GM23338 (cell line): Measurements from ENCODE around the gene STX1A. TPM values are rescaled to one million over a fixed set of nuclear protein-coding genes. Genes with fewer than 3 reads are reported as not detected.

Experiments used
- ATAC-seq: fragments of 200-7000 bp; cut with Tn5 transposase; 3 replicates; pipeline ENCODE4 v1.9.1; 2020
- DNase-seq: peaks from one replicate; pipeline ENCODE4 v3.0.0-alpha.2; 2015; ENCODE audit warnings: low spot score
- H2AFZ ChIP-seq: fragments of 200-600 bp; sonication (generic); 2 replicates; pipeline ENCODE4 v1.8.0; 2016; ENCODE audit warnings: antibody characterized with exemption, mild to moderate bottlenecking, moderate library complexity
- H3F3A ChIP-seq: fragments of 200-600 bp; sonication (generic); replicated peaks from 2 replicates; pipeline ENCODE4 v1.8.0; 2017; ENCODE audit warnings: antibody characterized with exemption, mixed run types, low read depth
- H3K27ac ChIP-seq: fragments of 200-600 bp; sonication (generic); 2 replicates; pipeline ENCODE4 v1.6.1; 2016; ENCODE audit warnings: low read depth
- H3K27me3 ChIP-seq: fragments of 200-600 bp; sonication (generic); 2 replicates; pipeline ENCODE4 v1.8.0; 2016; ENCODE audit warnings: mild to moderate bottlenecking, mixed run types, moderate library complexity; ENCODE audit not compliant: insufficient read depth
- H3K36me3 ChIP-seq: fragments of 200-600 bp; sonication (generic); 2 replicates; pipeline ENCODE4 v1.8.0; 2016; ENCODE audit warnings: mild to moderate bottlenecking; ENCODE audit not compliant: insufficient read depth
- H3K4me1 ChIP-seq: fragments of 200-600 bp; sonication (generic); 2 replicates; pipeline ENCODE4 v1.8.0; 2016; ENCODE audit warnings: mild to moderate bottlenecking, moderate library complexity; ENCODE audit not compliant: insufficient read depth
- H3K4me2 ChIP-seq: fragments of 200-600 bp; sonication (generic); 2 replicates; pipeline ENCODE4 v1.7.1; 2017; ENCODE audit warnings: mixed run types
- H3K4me3 ChIP-seq: fragments of 200-600 bp; sonication (generic); 2 replicates; pipeline ENCODE4 v1.6.1; 2016; ENCODE audit warnings: mixed run types
- H3K79me2 ChIP-seq: fragments of 200-600 bp; sonication (generic); replicated peaks from 2 replicates; pipeline ENCODE4 v1.8.0; 2017; ENCODE audit warnings: mild to moderate bottlenecking; ENCODE audit not compliant: insufficient read depth
- H3K9me2 ChIP-seq: fragments of 200-600 bp; sonication (generic); 2 replicates; pipeline ENCODE4 v1.8.0; 2017; ENCODE audit not compliant: insufficient read depth
- H4K20me1 ChIP-seq: fragments of 200-600 bp; sonication (generic); replicated peaks from 2 replicates; pipeline ENCODE4 v1.8.0; 2017; ENCODE audit warnings: mild to moderate bottlenecking; ENCODE audit not compliant: insufficient read depth
- H3K27ac Mint-ChIP-seq: 2 replicates; pipeline ENCODE4 v1.8.0; 2020; ENCODE audit warnings: inconsistent platforms, mild to moderate bottlenecking, moderate library complexity, mixed read lengths
- H3K27me3 Mint-ChIP-seq: 3 replicates; pipeline ENCODE4 v1.8.0; 2022; ENCODE audit warnings: low read depth, mild to moderate bottlenecking, moderate library complexity, mixed read lengths, inconsistent platforms; ENCODE audit not compliant: insufficient read depth, poor library complexity
- H3K36me3 Mint-ChIP-seq: 3 replicates; pipeline ENCODE4 v1.8.0; 2021; ENCODE audit warnings: low read depth, mild to moderate bottlenecking, inconsistent platforms, moderate library complexity, mixed read lengths
- H3K4me1 Mint-ChIP-seq: 3 replicates; pipeline ENCODE4 v1.8.0; 2020; ENCODE audit warnings: mild to moderate bottlenecking, inconsistent platforms, mixed read lengths
- H3K4me3 Mint-ChIP-seq: 3 replicates; pipeline ENCODE4 v1.8.0; 2021; ENCODE audit warnings: moderate library complexity, mild to moderate bottlenecking, inconsistent platforms, mixed read lengths
- H3K9me3 Mint-ChIP-seq: 3 replicates; pipeline ENCODE4 v1.8.0; 2020; ENCODE audit warnings: moderate library complexity, mild to moderate bottlenecking, inconsistent platforms, mixed read lengths
- CTCF ChIP-seq, 2 experiments: fragments of 200-600 bp in 1 of 2; sonication (generic) in 1 of 2; conservative IDR thresholded peaks; 2 replicates each; pipeline versions ENCODE4 v1.5.1 to v1.6.1; 2016 to 2017; ENCODE audit warnings: antibody characterized with exemption in 2 of 2, low read depth in 2 of 2, mild to moderate bottlenecking in 2 of 2, moderate library complexity in 1 of 2
- ETS1 ChIP-seq: IDR thresholded peaks from 2 replicates; pipeline ENCODE4 v1.6.1; 2016; ENCODE audit warnings: antibody characterized with exemption
- EZH2 ChIP-seq: fragments of 200-600 bp; sonication (generic); IDR thresholded peaks from one replicate; pipeline ENCODE4 v1.8.0; 2017; ENCODE audit warnings: antibody characterized with exemption, mild to moderate bottlenecking, low read depth; ENCODE audit not compliant: unreplicated experiment
- JUNB ChIP-seq: IDR thresholded peaks from one replicate; pipeline ENCODE4 v1.6.1; 2016; ENCODE audit warnings: antibody characterized with exemption; ENCODE audit not compliant: unreplicated experiment
- POLR2AphosphoS5 ChIP-seq: IDR thresholded peaks from 2 replicates; pipeline ENCODE4 v1.6.1; 2016; ENCODE audit warnings: antibody characterized with exemption, low read depth
- STAT1 ChIP-seq: IDR thresholded peaks from one replicate; pipeline ENCODE4 v1.6.1; 2016; ENCODE audit warnings: antibody characterized with exemption; ENCODE audit not compliant: unreplicated experiment
- ZNF114 ChIP-seq: fragments of 250-450 bp; sonication (Bioruptor Pico); IDR thresholded peaks from 2 replicates; pipeline ENCODE4 v1.5.0; 2020; ENCODE audit warnings: mild to moderate bottlenecking, moderate library complexity
- ZNF331 ChIP-seq: fragments of 250-450 bp; sonication (Bioruptor Pico); IDR thresholded peaks from 2 replicates; pipeline ENCODE4 v1.5.0; 2020; ENCODE audit warnings: low read depth, mild to moderate bottlenecking, moderate library complexity
- polyA plus RNA-seq: library from polyadenylated mRNA; unstranded; fragments of >200 nt; fragmentation: Nextera tagmentation; extraction: Ambion mirVana; gene quantifications from 2 replicates; pipeline ENCODE4 v1.2.1, GENCODE V29; 2016
- total RNA-seq: library from RNA; depleted of rRNA; stranded (reverse); fragments of >200 nt; shearing (Covaris generic); gene quantifications from 2 replicates; pipeline ENCODE4 v1.2.3, GENCODE V29; 2014
- TF ChIP-seq, protein P1 (sequence below): IDR thresholded peaks from one replicate; pipeline ENCODE4 v1.6.1; 2018; ENCODE audit warnings: antibody characterized with exemption; ENCODE audit not compliant: unreplicated experiment
- TF ChIP-seq, protein P2 (sequence below): fragments of 250-450 bp; sonication (Bioruptor Pico); IDR thresholded peaks from 2 replicates; pipeline ENCODE4 v1.5.0; 2020; ENCODE audit warnings: mild to moderate bottlenecking, moderate library complexity

STX1A gene
- total and polyA plus RNA-seq, 2 experiments from 2014 or later = 9.1 to 19.8 TPM

- TF ChIP-seq, protein P1, sequence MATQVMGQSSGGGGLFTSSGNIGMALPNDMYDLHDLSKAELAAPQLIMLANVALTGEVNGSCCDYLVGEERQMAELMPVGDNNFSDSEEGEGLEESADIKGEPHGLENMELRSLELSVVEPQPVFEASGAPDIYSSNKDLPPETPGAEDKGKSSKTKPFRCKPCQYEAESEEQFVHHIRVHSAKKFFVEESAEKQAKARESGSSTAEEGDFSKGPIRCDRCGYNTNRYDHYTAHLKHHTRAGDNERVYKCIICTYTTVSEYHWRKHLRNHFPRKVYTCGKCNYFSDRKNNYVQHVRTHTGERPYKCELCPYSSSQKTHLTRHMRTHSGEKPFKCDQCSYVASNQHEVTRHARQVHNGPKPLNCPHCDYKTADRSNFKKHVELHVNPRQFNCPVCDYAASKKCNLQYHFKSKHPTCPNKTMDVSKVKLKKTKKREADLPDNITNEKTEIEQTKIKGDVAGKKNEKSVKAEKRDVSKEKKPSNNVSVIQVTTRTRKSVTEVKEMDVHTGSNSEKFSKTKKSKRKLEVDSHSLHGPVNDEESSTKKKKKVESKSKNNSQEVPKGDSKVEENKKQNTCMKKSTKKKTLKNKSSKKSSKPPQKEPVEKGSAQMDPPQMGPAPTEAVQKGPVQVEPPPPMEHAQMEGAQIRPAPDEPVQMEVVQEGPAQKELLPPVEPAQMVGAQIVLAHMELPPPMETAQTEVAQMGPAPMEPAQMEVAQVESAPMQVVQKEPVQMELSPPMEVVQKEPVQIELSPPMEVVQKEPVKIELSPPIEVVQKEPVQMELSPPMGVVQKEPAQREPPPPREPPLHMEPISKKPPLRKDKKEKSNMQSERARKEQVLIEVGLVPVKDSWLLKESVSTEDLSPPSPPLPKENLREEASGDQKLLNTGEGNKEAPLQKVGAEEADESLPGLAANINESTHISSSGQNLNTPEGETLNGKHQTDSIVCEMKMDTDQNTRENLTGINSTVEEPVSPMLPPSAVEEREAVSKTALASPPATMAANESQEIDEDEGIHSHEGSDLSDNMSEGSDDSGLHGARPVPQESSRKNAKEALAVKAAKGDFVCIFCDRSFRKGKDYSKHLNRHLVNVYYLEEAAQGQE = no peak
- no peak for TF ChIP-seq JUNB
- no peak for TF ChIP-seq EZH2
- no peak for TF ChIP-seq ZNF114 (CRISPR knock-in tag)
- TF ChIP-seq ZNF331 (CRISPR knock-in tag) = no peak
These were observed 18.7 kb upstream of the STX1A start (continued) for GRCh38 chr7:73738220-73738611.

GRCh38 chr7:73737491-73738219 lies 18.2 kb upstream of the STX1A start:
- H3K9me3 Mint-ChIP-seq = no peaks in the 10 kb centered on the region
- DNase-seq = no peak
- H3K4me3 Mint-ChIP-seq = peak overlapping the region; percentile 90
- H3F3A ChIP-seq = peaks cover 8% of the 10 kb centered on the region
- peak overlapping the region; percentile 90; the same call in 1 of the 2 replicates for H3K27ac Mint-ChIP-seq
- H3K36me3 ChIP-seq = 0 out of 2 replicates have a peak, but pooled peaks cover 3% of the 10 kb centered on the region
- H2AFZ ChIP-seq = no peak overlapping the region
- no peak overlapping the region for H3K27ac ChIP-seq
- peak overlapping the region; percentile 90 for H3K4me3 ChIP-seq
- peaks cover 26% of the 10 kb centered on the region for H3K4me1 Mint-ChIP-seq
- no peak for TF ChIP-seq POLR2AphosphoS5
- TF ChIP-seq STAT1 = no peak
- TF ChIP-seq ZNF114 (CRISPR knock-in tag) = no peak
- TF ChIP-seq, protein P2, sequence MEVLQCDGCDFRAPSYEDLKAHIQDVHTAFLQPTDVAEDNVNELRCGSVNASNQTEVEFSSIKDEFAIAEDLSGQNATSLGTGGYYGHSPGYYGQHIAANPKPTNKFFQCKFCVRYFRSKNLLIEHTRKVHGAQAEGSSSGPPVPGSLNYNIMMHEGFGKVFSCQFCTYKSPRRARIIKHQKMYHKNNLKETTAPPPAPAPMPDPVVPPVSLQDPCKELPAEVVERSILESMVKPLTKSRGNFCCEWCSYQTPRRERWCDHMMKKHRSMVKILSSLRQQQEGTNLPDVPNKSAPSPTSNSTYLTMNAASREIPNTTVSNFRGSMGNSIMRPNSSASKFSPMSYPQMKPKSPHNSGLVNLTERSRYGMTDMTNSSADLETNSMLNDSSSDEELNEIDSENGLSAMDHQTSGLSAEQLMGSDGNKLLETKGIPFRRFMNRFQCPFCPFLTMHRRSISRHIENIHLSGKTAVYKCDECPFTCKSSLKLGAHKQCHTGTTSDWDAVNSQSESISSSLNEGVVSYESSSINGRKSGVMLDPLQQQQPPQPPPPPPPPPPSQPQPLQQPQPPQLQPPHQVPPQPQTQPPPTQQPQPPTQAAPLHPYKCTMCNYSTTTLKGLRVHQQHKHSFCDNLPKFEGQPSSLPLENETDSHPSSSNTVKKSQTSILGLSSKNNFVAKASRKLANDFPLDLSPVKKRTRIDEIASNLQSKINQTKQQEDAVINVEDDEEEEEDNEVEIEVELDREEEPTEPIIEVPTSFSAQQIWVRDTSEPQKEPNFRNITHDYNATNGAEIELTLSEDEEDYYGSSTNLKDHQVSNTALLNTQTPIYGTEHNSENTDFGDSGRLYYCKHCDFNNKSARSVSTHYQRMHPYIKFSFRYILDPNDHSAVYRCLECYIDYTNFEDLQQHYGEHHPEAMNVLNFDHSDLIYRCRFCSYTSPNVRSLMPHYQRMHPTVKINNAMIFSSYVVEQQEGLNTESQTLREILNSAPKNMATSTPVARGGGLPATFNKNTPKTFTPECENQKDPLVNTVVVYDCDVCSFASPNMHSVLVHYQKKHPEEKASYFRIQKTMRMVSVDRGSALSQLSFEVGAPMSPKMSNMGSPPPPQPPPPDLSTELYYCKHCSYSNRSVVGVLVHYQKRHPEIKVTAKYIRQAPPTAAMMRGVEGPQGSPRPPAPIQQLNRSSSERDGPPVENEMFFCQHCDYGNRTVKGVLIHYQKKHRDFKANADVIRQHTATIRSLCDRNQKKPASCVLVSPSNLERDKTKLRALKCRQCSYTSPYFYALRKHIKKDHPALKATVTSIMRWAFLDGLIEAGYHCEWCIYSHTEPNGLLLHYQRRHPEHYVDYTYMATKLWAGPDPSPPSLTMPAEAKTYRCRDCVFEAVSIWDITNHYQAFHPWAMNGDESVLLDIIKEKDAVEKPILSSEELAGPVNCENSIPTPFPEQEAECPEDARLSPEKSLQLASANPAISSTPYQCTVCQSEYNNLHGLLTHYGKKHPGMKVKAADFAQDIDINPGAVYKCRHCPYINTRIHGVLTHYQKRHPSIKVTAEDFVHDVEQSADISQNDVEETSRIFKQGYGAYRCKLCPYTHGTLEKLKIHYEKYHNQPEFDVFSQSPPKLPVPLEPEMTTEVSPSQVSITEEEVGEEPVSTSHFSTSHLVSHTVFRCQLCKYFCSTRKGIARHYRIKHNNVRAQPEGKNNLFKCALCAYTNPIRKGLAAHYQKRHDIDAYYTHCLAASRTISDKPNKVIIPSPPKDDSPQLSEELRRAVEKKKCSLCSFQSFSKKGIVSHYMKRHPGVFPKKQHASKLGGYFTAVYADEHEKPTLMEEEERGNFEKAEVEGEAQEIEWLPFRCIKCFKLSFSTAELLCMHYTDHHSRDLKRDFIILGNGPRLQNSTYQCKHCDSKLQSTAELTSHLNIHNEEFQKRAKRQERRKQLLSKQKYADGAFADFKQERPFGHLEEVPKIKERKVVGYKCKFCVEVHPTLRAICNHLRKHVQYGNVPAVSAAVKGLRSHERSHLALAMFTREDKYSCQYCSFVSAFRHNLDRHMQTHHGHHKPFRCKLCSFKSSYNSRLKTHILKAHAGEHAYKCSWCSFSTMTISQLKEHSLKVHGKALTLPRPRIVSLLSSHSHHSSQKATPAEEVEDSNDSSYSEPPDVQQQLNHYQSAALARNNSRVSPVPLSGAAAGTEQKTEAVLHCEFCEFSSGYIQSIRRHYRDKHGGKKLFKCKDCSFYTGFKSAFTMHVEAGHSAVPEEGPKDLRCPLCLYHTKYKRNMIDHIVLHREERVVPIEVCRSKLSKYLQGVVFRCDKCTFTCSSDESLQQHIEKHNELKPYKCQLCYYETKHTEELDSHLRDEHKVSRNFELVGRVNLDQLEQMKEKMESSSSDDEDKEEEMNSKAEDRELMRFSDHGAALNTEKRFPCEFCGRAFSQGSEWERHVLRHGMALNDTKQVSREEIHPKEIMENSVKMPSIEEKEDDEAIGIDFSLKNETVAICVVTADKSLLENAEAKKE = no peak
- no peak for TF ChIP-seq ETS1
- TF ChIP-seq CTCF (conservative IDR thresholded peaks at IDR 0.05; ENCODE audit: low read depth in 2 of 2) = no peak
- TF ChIP-seq ZNF331 (CRISPR knock-in tag) = no peak
- no peak for ATAC-seq
- H3K9me2 ChIP-seq = no peaks in the 10 kb centered on the region
- peaks cover 21% of the 10 kb centered on the region for H3K4me1 ChIP-seq
- peaks cover 23% of the 10 kb centered on the region for H3K27me3 Mint-ChIP-seq
- peak overlapping the region; percentile 98 for H3K4me2 ChIP-seq
- H3K79me2 ChIP-seq = no peaks in the 10 kb centered on the region; the same call in 1 of the 2 replicates
- peaks cover 13% of the 10 kb centered on the region for H4K20me1 ChIP-seq
- peaks cover 8% of the 10 kb centered on the region for H3K36me3 Mint-ChIP-seq
- H3K27me3 ChIP-seq = peaks cover 26% of the 10 kb centered on the region
